HepG2 (cell line): ENCODE data around the gene ZDHHC16. TPM values are rescaled to one million over a fixed set of nuclear protein-coding genes. Genes with fewer than 3 reads are reported as not detected.
A peak's percentile ranks its signal among the peaks of the same experiment; 100 is the strongest.

ENCODE experiments used
- ARID5B ChIP-seq: IDR thresholded peaks from 2 replicates; pipeline ENCODE4 v1.4.0; 2020; ENCODE audit warnings: mild to moderate bottlenecking, missing genetic modification reagents
- ATF7-NPFF ChIP-seq: sonication (generic); formaldehyde crosslinking; IDR thresholded peaks from 2 replicates; pipeline ENCODE4 v1.8.1; 2023; ENCODE audit warnings: mild to moderate bottlenecking, low read depth, missing genetic modification reagents, moderate library complexity
- BRF2 ChIP-seq: sonication (generic); formaldehyde crosslinking; IDR thresholded peaks from 2 replicates; pipeline ENCODE4 v1.8.1; 2022; ENCODE audit warnings: mild to moderate bottlenecking, missing genetic modification reagents
- E2F2 ChIP-seq: sonication (generic); formaldehyde crosslinking; IDR thresholded peaks from 2 replicates; pipeline ENCODE4 v1.4.0; 2020; ENCODE audit warnings: missing genetic modification reagents, borderline replicate concordance
- EP300 ChIP-seq, 3 experiments: sonication (generic) in 1 of 3; formaldehyde crosslinking in 1 of 3; IDR thresholded peaks; 2 replicates each; pipeline versions ENCODE4 v1.5.1 to v1.6.1; 2011 to 2020; ENCODE audit warnings: low read depth in 2 of 3, low read length in 2 of 3, borderline replicate concordance in 1 of 3, improper control_type of control experiment in 1 of 3, mild to moderate bottlenecking in 1 of 3, missing genetic modification reagents in 1 of 3, moderate library complexity in 1 of 3
- HIVEP1 ChIP-seq: sonication (generic); formaldehyde crosslinking; IDR thresholded peaks from 2 replicates; pipeline ENCODE4 v1.4.0; 2020; ENCODE audit warnings: mild to moderate bottlenecking, missing genetic modification reagents
- SRSF9 ChIP-seq: fragments of 200-400 bp; formaldehyde crosslinking; IDR thresholded peaks from 2 replicates; pipeline ENCODE4 v1.6.1; 2018; ENCODE audit warnings: borderline replicate concordance, mild to moderate bottlenecking, low read depth, low read length; ENCODE audit not compliant: insufficient read depth, poor library complexity, severe bottlenecking
- TEF ChIP-seq: sonication (generic); formaldehyde crosslinking; IDR thresholded peaks from 2 replicates; pipeline ENCODE4 v1.5.0; 2020; ENCODE audit warnings: missing genetic modification reagents
- ZFP1 ChIP-seq: IDR thresholded peaks from 2 replicates; pipeline ENCODE4 v1.6.1; 2016
- ZFP41 ChIP-seq: sonication (generic); formaldehyde crosslinking; IDR thresholded peaks from 2 replicates; pipeline ENCODE4 v1.4.0; 2020; ENCODE audit warnings: mild to moderate bottlenecking, missing genetic modification reagents, borderline replicate concordance
- ZKSCAN1 ChIP-seq: fragments of 150-350 bp; IDR thresholded peaks from 2 replicates; pipeline ENCODE4 v1.6.1; 2014; ENCODE audit warnings: low read length
- ZNF24 ChIP-seq: fragments of 450-650 bp; IDR thresholded peaks from 2 replicates; pipeline ENCODE4 v1.6.1; 2017; ENCODE audit warnings: antibody characterized with exemption, mild to moderate bottlenecking
- ZNF296 ChIP-seq: sonication (generic); formaldehyde crosslinking; conservative IDR thresholded peaks from 2 replicates; pipeline ENCODE4 v1.5.0; 2020; ENCODE audit warnings: mild to moderate bottlenecking, missing genetic modification reagents
- ZNF512 ChIP-seq: sonication (generic); formaldehyde crosslinking; IDR thresholded peaks from 2 replicates; pipeline ENCODE4 v1.4.0; 2020; ENCODE audit warnings: mild to moderate bottlenecking, missing genetic modification reagents
- ZNF512B ChIP-seq: sonication (generic); formaldehyde crosslinking; IDR thresholded peaks from 2 replicates; pipeline ENCODE4 v1.5.1; 2020; ENCODE audit warnings: missing genetic modification reagents, mild to moderate bottlenecking, borderline replicate concordance
- ZNF605 ChIP-seq: sonication (generic); formaldehyde crosslinking; IDR thresholded peaks from 2 replicates; pipeline ENCODE4 v1.8.0; 2022; ENCODE audit warnings: mild to moderate bottlenecking, missing genetic modification reagents
- ZNF652 ChIP-seq: IDR thresholded peaks from 2 replicates; pipeline ENCODE4 v1.6.1; 2016; ENCODE audit warnings: low read depth, borderline replicate concordance
- ZNF7 ChIP-seq: IDR thresholded peaks from 2 replicates; pipeline ENCODE4 v1.6.1; 2016; ENCODE audit warnings: missing biosample characterization, missing genetic modification reagents
- polyA plus RNA-seq, 8 experiments: library from polyadenylated mRNA; depleted of rRNA in 3 of 8; stranded (reverse) in 7 of 8; unstranded in 1 of 8; fragments of >200 nt; fragmentation: Illumina TruSeq in 4 of 8; extraction: Trizol in 4 of 8; gene quantifications; 2 replicates each; pipeline versions ENCODE4 v1.2.1 to v1.2.3, GENCODE V29; 2011 to 2016; ENCODE audit warnings: low read depth in 4 of 8, missing spikeins in 1 of 8, mixed read lengths in 1 of 8; ENCODE audit not compliant: insufficient read depth in 1 of 8
- total RNA-seq, 5 experiments: library from RNA; depleted of rRNA; stranded (reverse); fragments of >200 nt; fragmentation: Illumina TruSeq; extraction: Trizol; gene quantifications; 2 replicates each; pipeline ENCODE4 v1.2.3, GENCODE V29; 2016; ENCODE audit warnings: low read depth in 1 of 5

Gene ZDHHC16
- total and polyA plus RNA-seq, 2 of the 13 experiments (the other 11 are each of a cell fraction or from before 2014, with no cell fraction given) = 40.8 to 41.8 TPM

GRCh38 chr10:97411406-97411805 is 34.6 kb upstream of the ZDHHC16 start (continued):
- peak; percentile 59 for TF ChIP-seq ARID5B (CRISPR knock-in tag)
- no peak for TF ChIP-seq ZNF512 (CRISPR knock-in tag)
- no peak for TF ChIP-seq BRF2
- TF ChIP-seq ZNF652 = no peak
- no peak for TF ChIP-seq HIVEP1 (CRISPR knock-in tag)
- TF ChIP-seq EP300 (IDR thresholded peaks at IDR 0.05; ENCODE audit: low read depth in 2 of 2, low read length in 2 of 2) = peak in 1 of 2 experiments; percentile 33; a peak in 1 of 4 replicates
- TF ChIP-seq EP300 (CRISPR knock-in tag; IDR thresholded peaks at IDR 0.05; ENCODE audit: borderline replicate concordance) = no peak
- no peak for TF ChIP-seq ZNF24
- no peak for TF ChIP-seq ZNF7 (CRISPR knock-in tag)
- no peak for TF ChIP-seq E2F2 (CRISPR knock-in tag)
- TF ChIP-seq ZNF605 (CRISPR knock-in tag) = 0 out of 2 replicates have a peak, but pooled peaks have one; percentile 53
- no peak for TF ChIP-seq ZNF296
- no peak for TF ChIP-seq ZFP41
- TF ChIP-seq ZFP1 (CRISPR knock-in tag) = no peak
- no peak for TF ChIP-seq ATF7-NPFF (CRISPR knock-in tag)
- TF ChIP-seq SRSF9 = no peak
- TF ChIP-seq ZNF512B (CRISPR knock-in tag) = no peak
- no peak for TF ChIP-seq TEF (CRISPR knock-in tag)
- TF ChIP-seq ZKSCAN1 = no peak
